HepG2 (cell line): ENCODE results near the gene SLC1A4. TPM values are rescaled to one million over a fixed set of nuclear protein-coding genes. Genes with fewer than 3 reads are reported as not detected.

Experiments
- KMT2B ChIP-seq: IDR thresholded peaks from 2 replicates; pipeline ENCODE4 v1.6.1; 2016; ENCODE audit warnings: missing genetic modification reagents, missing compliant biosample characterization
- MAZ ChIP-seq, 2 experiments: sonication (generic) in 1 of 2; formaldehyde crosslinking in 1 of 2; IDR thresholded peaks; 2 replicates each; pipeline versions ENCODE4 v1.5.0 to v1.6.1; 2012 to 2020; ENCODE audit warnings: low read depth in 2 of 2, mild to moderate bottlenecking in 2 of 2, borderline replicate concordance in 1 of 2, improper control_type of control experiment in 1 of 2, low read length in 1 of 2, missing genetic modification reagents in 1 of 2, moderate library complexity in 1 of 2
- PPARG ChIP-seq: conservative IDR thresholded peaks from 2 replicates; pipeline ENCODE4 v1.6.1; 2016; ENCODE audit warnings: missing biosample characterization, missing genetic modification reagents
- RAD21 ChIP-seq: fragments of 450-650 bp; formaldehyde crosslinking; IDR thresholded peaks from 2 replicates; pipeline ENCODE4 v1.5.0; 2020; ENCODE audit warnings: mild to moderate bottlenecking
- TBL1XR1 ChIP-seq: fragments of 150-350 bp; IDR thresholded peaks from 2 replicates; pipeline ENCODE4 v1.6.1; 2014; ENCODE audit warnings: borderline replicate concordance, low read length; ENCODE audit not compliant: partially characterized antibody
- YY1 ChIP-seq: IDR thresholded peaks from 2 replicates; pipeline ENCODE4 v1.6.1; 2011; ENCODE audit warnings: low read length, low read depth, moderate library complexity, mild to moderate bottlenecking; ENCODE audit not compliant: insufficient read depth, insufficient replicate concordance
- ZBTB42 ChIP-seq: sonication (generic); formaldehyde crosslinking; IDR thresholded peaks from 2 replicates; pipeline ENCODE4 v1.5.0; 2020; ENCODE audit warnings: mild to moderate bottlenecking, missing genetic modification reagents
- ZNF33B ChIP-seq: sonication (generic); formaldehyde crosslinking; IDR thresholded peaks from 2 replicates; pipeline ENCODE4 v1.5.1; 2020; ENCODE audit warnings: mild to moderate bottlenecking, missing genetic modification reagents
- ZNF782 ChIP-seq: sonication (generic); formaldehyde crosslinking; IDR thresholded peaks from 2 replicates; pipeline ENCODE4 v1.4.0; 2020; ENCODE audit warnings: missing genetic modification reagents, mild to moderate bottlenecking, borderline replicate concordance
- polyA plus RNA-seq, 8 experiments: library from polyadenylated mRNA; depleted of rRNA in 3 of 8; stranded (reverse) in 7 of 8; unstranded in 1 of 8; fragments of >200 nt; fragmentation: Illumina TruSeq in 4 of 8; extraction: Trizol in 4 of 8; gene quantifications; 2 replicates each; pipeline versions ENCODE4 v1.2.1 to v1.2.3, GENCODE V29; 2011 to 2016; ENCODE audit warnings: low read depth in 4 of 8, missing spikeins in 1 of 8, mixed read lengths in 1 of 8; ENCODE audit not compliant: insufficient read depth in 1 of 8
- total RNA-seq, 5 experiments: library from RNA; depleted of rRNA; stranded (reverse); fragments of >200 nt; fragmentation: Illumina TruSeq; extraction: Trizol; gene quantifications; 2 replicates each; pipeline ENCODE4 v1.2.3, GENCODE V29; 2016; ENCODE audit warnings: low read depth in 1 of 5
- TF ChIP-seq, protein P1 (sequence below): IDR thresholded peaks from 2 replicates; pipeline ENCODE4 v1.6.1; 2012; ENCODE audit warnings: low read length, improper control_type of control experiment
- TF ChIP-seq, protein P2 (sequence below): sonication (generic); formaldehyde crosslinking; IDR thresholded peaks from 2 replicates; pipeline ENCODE4 v1.4.0; 2020; ENCODE audit warnings: missing genetic modification reagents, borderline replicate concordance
- TF ChIP-seq, protein P3 (sequence below): sonication (generic); formaldehyde crosslinking; conservative IDR thresholded peaks from 2 replicates; pipeline ENCODE4 v1.4.0; 2020; ENCODE audit warnings: mild to moderate bottlenecking, missing genetic modification reagents, moderate library complexity
- TF ChIP-seq, protein P4 (sequence below): sonication (generic); formaldehyde crosslinking; IDR thresholded peaks from 2 replicates; pipeline ENCODE4 v1.5.0; 2020; ENCODE audit warnings: mild to moderate bottlenecking, missing genetic modification reagents, borderline replicate concordance

The SLC1A4 gene
- total and polyA plus RNA-seq, 2 of the 13 experiments (the other 11 are each of a cell fraction or from before 2014, with no cell fraction given) = 21.0 to 39.6 TPM

DNA sequence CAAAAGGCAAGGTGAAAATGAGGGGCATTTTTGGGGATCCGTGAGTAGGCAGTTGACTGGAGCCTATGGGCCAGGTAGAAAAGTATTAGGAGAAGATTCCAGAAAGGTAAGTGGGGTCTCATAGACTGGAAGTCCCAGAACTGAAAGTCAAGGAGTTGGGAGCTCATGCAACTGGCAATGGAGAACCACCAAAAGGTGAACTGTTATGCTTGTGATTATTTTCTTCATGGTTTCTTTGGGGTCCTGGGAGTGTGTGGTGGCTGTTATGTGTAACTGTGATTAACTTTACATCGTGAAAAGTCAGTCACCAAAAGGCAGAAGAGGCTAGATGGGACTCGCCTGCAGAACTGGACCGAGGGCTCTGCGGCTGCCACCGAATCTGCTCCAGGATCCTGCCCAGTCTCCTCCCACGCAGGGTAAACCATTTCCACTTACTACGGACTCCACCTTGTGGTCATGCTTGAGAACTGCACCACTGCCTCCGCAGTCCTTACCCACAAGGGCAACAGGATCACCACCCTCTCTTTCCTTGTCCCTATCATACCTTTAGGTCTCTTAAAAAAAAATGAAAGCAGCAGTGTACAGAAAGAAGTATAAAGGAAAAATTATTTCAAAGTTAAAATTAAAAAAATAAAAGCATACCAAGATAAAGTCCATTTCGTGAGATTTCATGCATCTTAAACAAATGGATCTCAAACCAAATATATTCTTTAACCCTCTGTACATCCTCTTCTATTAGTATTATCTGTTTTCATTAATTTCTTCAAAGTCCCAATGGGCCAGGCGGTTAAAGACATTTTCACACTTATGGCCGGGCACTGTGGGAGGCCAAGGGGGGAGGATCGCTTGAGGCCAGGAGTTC lies 51.4 kb downstream of the SLC1A4 start (continued):
- TF ChIP-seq, protein P1, sequence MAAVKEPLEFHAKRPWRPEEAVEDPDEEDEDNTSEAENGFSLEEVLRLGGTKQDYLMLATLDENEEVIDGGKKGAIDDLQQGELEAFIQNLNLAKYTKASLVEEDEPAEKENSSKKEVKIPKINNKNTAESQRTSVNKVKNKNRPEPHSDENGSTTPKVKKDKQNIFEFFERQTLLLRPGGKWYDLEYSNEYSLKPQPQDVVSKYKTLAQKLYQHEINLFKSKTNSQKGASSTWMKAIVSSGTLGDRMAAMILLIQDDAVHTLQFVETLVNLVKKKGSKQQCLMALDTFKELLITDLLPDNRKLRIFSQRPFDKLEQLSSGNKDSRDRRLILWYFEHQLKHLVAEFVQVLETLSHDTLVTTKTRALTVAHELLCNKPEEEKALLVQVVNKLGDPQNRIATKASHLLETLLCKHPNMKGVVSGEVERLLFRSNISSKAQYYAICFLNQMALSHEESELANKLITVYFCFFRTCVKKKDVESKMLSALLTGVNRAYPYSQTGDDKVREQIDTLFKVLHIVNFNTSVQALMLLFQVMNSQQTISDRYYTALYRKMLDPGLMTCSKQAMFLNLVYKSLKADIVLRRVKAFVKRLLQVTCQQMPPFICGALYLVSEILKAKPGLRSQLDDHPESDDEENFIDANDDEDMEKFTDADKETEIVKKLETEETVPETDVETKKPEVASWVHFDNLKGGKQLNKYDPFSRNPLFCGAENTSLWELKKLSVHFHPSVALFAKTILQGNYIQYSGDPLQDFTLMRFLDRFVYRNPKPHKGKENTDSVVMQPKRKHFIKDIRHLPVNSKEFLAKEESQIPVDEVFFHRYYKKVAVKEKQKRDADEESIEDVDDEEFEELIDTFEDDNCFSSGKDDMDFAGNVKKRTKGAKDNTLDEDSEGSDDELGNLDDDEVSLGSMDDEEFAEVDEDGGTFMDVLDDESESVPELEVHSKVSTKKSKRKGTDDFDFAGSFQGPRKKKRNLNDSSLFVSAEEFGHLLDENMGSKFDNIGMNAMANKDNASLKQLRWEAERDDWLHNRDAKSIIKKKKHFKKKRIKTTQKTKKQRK = no peak
- TF ChIP-seq MAZ (IDR thresholded peaks at IDR 0.05; ENCODE audit: borderline replicate concordance, low read depth, low read length) (peak; percentile 46; the same call in 1 of the 2 replicates), MAZ (CRISPR knock-in tag; IDR thresholded peaks at IDR 0.05; ENCODE audit: low read depth) (0 out of 2 replicates have a peak, but pooled peaks have one; percentile 19), KMT2B (CRISPR knock-in tag) (0 out of 2 replicates have a peak, but pooled peaks have one; percentile 51), ZNF33B (CRISPR knock-in tag) (0 out of 2 replicates have a peak, but pooled peaks have one; percentile 26), YY1 (peak; percentile 52), ZBTB42 (CRISPR knock-in tag) (no peak), PPARG (CRISPR knock-in tag) (0 out of 2 replicates have a peak, but pooled peaks have one; percentile 37), RAD21 (CRISPR knock-in tag) (peak; percentile 92), TBL1XR1 (no peak), ZNF782 (peak; percentile 52; the same call in 1 of the 2 replicates)
- TF ChIP-seq, protein P2, sequence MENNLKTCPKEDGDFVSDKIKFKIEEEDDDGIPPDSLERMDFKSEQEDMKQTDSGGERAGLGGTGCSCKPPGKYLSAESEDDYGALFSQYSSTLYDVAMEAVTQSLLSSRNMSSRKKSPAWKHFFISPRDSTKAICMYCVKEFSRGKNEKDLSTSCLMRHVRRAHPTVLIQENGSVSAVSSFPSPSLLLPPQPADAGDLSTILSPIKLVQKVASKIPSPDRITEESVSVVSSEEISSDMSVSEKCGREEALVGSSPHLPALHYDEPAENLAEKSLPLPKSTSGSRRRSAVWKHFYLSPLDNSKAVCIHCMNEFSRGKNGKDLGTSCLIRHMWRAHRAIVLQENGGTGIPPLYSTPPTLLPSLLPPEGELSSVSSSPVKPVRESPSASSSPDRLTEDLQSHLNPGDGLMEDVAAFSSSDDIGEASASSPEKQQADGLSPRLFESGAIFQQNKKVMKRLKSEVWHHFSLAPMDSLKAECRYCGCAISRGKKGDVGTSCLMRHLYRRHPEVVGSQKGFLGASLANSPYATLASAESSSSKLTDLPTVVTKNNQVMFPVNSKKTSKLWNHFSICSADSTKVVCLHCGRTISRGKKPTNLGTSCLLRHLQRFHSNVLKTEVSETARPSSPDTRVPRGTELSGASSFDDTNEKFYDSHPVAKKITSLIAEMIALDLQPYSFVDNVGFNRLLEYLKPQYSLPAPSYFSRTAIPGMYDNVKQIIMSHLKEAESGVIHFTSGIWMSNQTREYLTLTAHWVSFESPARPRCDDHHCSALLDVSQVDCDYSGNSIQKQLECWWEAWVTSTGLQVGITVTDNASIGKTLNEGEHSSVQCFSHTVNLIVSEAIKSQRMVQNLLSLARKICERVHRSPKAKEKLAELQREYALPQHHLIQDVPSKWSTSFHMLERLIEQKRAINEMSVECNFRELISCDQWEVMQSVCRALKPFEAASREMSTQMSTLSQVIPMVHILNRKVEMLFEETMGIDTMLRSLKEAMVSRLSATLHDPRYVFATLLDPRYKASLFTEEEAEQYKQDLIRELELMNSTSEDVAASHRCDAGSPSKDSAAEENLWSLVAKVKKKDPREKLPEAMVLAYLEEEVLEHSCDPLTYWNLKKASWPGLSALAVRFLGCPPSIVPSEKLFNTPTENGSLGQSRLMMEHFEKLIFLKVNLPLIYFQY (CRISPR knock-in tag) = 0 out of 2 replicates have a peak, but pooled peaks have one; percentile 52
- TF ChIP-seq, protein P3, sequence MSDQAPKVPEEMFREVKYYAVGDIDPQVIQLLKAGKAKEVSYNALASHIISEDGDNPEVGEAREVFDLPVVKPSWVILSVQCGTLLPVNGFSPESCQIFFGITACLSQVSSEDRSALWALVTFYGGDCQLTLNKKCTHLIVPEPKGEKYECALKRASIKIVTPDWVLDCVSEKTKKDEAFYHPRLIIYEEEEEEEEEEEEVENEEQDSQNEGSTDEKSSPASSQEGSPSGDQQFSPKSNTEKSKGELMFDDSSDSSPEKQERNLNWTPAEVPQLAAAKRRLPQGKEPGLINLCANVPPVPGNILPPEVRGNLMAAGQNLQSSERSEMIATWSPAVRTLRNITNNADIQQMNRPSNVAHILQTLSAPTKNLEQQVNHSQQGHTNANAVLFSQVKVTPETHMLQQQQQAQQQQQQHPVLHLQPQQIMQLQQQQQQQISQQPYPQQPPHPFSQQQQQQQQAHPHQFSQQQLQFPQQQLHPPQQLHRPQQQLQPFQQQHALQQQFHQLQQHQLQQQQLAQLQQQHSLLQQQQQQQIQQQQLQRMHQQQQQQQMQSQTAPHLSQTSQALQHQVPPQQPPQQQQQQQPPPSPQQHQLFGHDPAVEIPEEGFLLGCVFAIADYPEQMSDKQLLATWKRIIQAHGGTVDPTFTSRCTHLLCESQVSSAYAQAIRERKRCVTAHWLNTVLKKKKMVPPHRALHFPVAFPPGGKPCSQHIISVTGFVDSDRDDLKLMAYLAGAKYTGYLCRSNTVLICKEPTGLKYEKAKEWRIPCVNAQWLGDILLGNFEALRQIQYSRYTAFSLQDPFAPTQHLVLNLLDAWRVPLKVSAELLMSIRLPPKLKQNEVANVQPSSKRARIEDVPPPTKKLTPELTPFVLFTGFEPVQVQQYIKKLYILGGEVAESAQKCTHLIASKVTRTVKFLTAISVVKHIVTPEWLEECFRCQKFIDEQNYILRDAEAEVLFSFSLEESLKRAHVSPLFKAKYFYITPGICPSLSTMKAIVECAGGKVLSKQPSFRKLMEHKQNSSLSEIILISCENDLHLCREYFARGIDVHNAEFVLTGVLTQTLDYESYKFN (CRISPR knock-in tag) = no peak
- TF ChIP-seq, protein P4, sequence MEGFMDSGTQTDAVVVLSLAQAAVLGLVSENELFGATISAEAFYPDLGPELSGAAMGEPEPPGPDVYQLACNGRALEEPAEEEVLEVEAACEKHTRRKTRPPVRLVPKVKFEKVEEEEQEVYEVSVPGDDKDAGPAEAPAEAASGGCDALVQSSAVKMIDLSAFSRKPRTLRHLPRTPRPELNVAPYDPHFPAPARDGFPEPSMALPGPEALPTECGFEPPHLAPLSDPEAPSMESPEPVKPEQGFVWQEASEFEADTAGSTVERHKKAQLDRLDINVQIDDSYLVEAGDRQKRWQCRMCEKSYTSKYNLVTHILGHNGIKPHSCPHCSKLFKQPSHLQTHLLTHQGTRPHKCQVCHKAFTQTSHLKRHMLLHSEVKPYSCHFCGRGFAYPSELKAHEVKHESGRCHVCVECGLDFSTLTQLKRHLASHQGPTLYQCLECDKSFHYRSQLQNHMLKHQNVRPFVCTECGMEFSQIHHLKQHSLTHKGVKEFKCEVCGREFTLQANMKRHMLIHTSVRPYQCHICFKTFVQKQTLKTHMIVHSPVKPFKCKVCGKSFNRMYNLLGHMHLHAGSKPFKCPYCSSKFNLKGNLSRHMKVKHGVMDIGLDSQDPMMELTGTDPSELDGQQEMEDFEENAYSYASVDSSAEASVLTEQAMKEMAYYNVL = peak; percentile 55; the same call in 1 of the 2 replicates
